Neural cell (in vitro differentiated cells): ENCODE measurements around the gene DLD. TPM values are rescaled to one million over a fixed set of nuclear protein-coding genes. Genes with fewer than 3 reads are reported as not detected.

Experiments
- H2AFZ ChIP-seq: fragments of 200-600, 300-800 bp; sonication (generic), shearing (Covaris generic); 2 replicates; pipeline ENCODE4 v1.6.0; 2014; ENCODE audit warnings: low read depth, mild to moderate bottlenecking, antibody characterized with exemption, low read length, moderate library complexity
- H3F3A ChIP-seq: fragments of 200-600 bp; shearing (Covaris generic); 2 replicates; pipeline ENCODE4 v1.6.1; 2016; ENCODE audit warnings: mild to moderate bottlenecking, moderate library complexity, mixed read lengths, antibody characterized with exemption, low read length; ENCODE audit not compliant: insufficient read depth, poor library complexity, severe bottlenecking
- H3K27ac ChIP-seq: fragments of 200-600, 300-800 bp; sonication (generic), shearing (Covaris generic); 2 replicates; pipeline ENCODE4 v1.5.1; 2014; ENCODE audit warnings: mild to moderate bottlenecking, low read length, moderate library complexity
- H3K27me3 ChIP-seq: fragments of 300-800, 200-600 bp; sonication (generic), shearing (Covaris generic); 2 replicates; pipeline ENCODE4 v1.6.0; 2014; ENCODE audit warnings: mild to moderate bottlenecking, low read depth, low read length, moderate library complexity; ENCODE audit not compliant: insufficient read depth
- H3K36me3 ChIP-seq: fragments of 300-800, 200-600 bp; sonication (generic), shearing (Covaris generic); 2 replicates; pipeline ENCODE4 v1.5.1; 2014; ENCODE audit warnings: mild to moderate bottlenecking, antibody characterized with exemption, low read length, moderate library complexity; ENCODE audit not compliant: insufficient read depth
- H3K4me2 ChIP-seq: fragments of 300-800, 200-600 bp; sonication (generic), shearing (Covaris generic); 2 replicates; pipeline ENCODE4 v1.6.0; 2014; ENCODE audit warnings: mild to moderate bottlenecking, low read length
- H3K4me3 ChIP-seq: fragments of 300-800, 200-600 bp; sonication (generic), shearing (Covaris generic); 2 replicates; pipeline ENCODE4 v1.5.1; 2014; ENCODE audit warnings: mild to moderate bottlenecking, low read length, moderate library complexity
- H3K79me2 ChIP-seq: fragments of 200-600 bp; shearing (Covaris generic); replicated peaks from 2 replicates; pipeline ENCODE4 v1.6.0; 2014; ENCODE audit warnings: mild to moderate bottlenecking, low read length, moderate library complexity; ENCODE audit not compliant: insufficient read depth
- H3K9ac ChIP-seq: fragments of 300-800, 200-600 bp; sonication (generic), shearing (Covaris generic); 2 replicates; pipeline ENCODE4 v1.6.1; 2016; ENCODE audit warnings: mild to moderate bottlenecking, low read length, mixed read lengths
- H3K9me2 ChIP-seq: fragments of 200-600 bp; shearing (Covaris generic); 2 replicates; pipeline ENCODE4 v1.6.1; 2016; ENCODE audit warnings: mild to moderate bottlenecking, low read length, mixed read lengths; ENCODE audit not compliant: insufficient read depth
- H3K9me3 ChIP-seq: fragments of 200-600, 300-800 bp; sonication (generic), shearing (Covaris generic); 2 replicates; pipeline ENCODE4 v1.6.1; 2016; ENCODE audit warnings: mild to moderate bottlenecking, mixed run types, low read length, moderate library complexity, mixed read lengths
- H4K20me1 ChIP-seq: fragments of 200-600 bp; shearing (Covaris generic); 2 replicates; pipeline ENCODE4 v1.6.1; 2016; ENCODE audit warnings: mild to moderate bottlenecking, mixed run types; ENCODE audit not compliant: insufficient read depth
- CTCF ChIP-seq: fragments of 450-650 bp; IDR thresholded peaks from 2 replicates; pipeline ENCODE4 v1.5.1; 2014; ENCODE audit warnings: antibody characterized with exemption, mild to moderate bottlenecking, moderate library complexity; ENCODE audit not compliant: poor library complexity, severe bottlenecking
- EP300 ChIP-seq: fragments of 450-650 bp; conservative IDR thresholded peaks from 2 replicates; pipeline ENCODE4 v1.6.1; 2014; ENCODE audit warnings: antibody characterized with exemption, mild to moderate bottlenecking, moderate library complexity; ENCODE audit not compliant: poor library complexity, severe bottlenecking
- EZH2 ChIP-seq: fragments of 200-600, 300-800 bp; shearing (Covaris generic), sonication (generic); IDR thresholded peaks from 2 replicates; pipeline ENCODE4 v1.6.1; 2014; ENCODE audit warnings: antibody characterized with exemption, low read length, borderline replicate concordance, mild to moderate bottlenecking; ENCODE audit not compliant: insufficient read depth, poor library complexity, severe bottlenecking
- MXI1 ChIP-seq: fragments of 450-650 bp; conservative IDR thresholded peaks from 2 replicates; pipeline ENCODE4 v1.6.1; 2014; ENCODE audit warnings: antibody characterized with exemption, mild to moderate bottlenecking; ENCODE audit not compliant: poor library complexity, severe bottlenecking
- POLR2AphosphoS5 ChIP-seq: IDR thresholded peaks from 2 replicates; pipeline ENCODE4 v1.6.1; 2012
- RAD21 ChIP-seq: fragments of 450-650 bp; conservative IDR thresholded peaks from 2 replicates; pipeline ENCODE4 v1.6.1; 2014; ENCODE audit warnings: antibody characterized with exemption, mild to moderate bottlenecking, moderate library complexity
- SMC3 ChIP-seq: fragments of 450-650 bp; conservative IDR thresholded peaks from 2 replicates; pipeline ENCODE4 v1.6.1; 2014; ENCODE audit warnings: antibody characterized with exemption, mild to moderate bottlenecking, moderate library complexity; ENCODE audit not compliant: poor library complexity
- TAF1 ChIP-seq: IDR thresholded peaks from 2 replicates; pipeline ENCODE4 v1.6.1; 2012; ENCODE audit warnings: low read depth
- polyA plus RNA-seq: library from polyadenylated mRNA; depleted of rRNA; stranded (reverse); fragments of >200 nt; gene quantifications from 2 replicates; pipeline ENCODE4 v1.2.3, GENCODE V29; 2014
- TF ChIP-seq, protein P1 (sequence below): IDR thresholded peaks from 2 replicates; pipeline ENCODE4 v1.6.1; 2012; ENCODE audit warnings: borderline replicate concordance

DLD gene
- polyA plus RNA-seq, 1 donor from 2014 or later, result 214 TPM

- Histone ChIP-seq H3K4me2 (no peak overlapping the region), H3K9ac (no peak overlapping the region), H3K4me3 (no peak overlapping the region), H3K79me2 (no peaks in the 10 kb centered on the region), H3K36me3 (no peaks in the 10 kb centered on the region), H3K9me2 (no peaks in the 10 kb centered on the region), H3K27ac (no peak overlapping the region), H2AFZ (no peak overlapping the region), H3K27me3 (no peaks in the 10 kb centered on the region), H3F3A (no peaks in the 10 kb centered on the region), H4K20me1 (no peaks in the 10 kb centered on the region), H3K9me3 (no peaks in the 10 kb centered on the region)
- TF ChIP-seq, protein P1, sequence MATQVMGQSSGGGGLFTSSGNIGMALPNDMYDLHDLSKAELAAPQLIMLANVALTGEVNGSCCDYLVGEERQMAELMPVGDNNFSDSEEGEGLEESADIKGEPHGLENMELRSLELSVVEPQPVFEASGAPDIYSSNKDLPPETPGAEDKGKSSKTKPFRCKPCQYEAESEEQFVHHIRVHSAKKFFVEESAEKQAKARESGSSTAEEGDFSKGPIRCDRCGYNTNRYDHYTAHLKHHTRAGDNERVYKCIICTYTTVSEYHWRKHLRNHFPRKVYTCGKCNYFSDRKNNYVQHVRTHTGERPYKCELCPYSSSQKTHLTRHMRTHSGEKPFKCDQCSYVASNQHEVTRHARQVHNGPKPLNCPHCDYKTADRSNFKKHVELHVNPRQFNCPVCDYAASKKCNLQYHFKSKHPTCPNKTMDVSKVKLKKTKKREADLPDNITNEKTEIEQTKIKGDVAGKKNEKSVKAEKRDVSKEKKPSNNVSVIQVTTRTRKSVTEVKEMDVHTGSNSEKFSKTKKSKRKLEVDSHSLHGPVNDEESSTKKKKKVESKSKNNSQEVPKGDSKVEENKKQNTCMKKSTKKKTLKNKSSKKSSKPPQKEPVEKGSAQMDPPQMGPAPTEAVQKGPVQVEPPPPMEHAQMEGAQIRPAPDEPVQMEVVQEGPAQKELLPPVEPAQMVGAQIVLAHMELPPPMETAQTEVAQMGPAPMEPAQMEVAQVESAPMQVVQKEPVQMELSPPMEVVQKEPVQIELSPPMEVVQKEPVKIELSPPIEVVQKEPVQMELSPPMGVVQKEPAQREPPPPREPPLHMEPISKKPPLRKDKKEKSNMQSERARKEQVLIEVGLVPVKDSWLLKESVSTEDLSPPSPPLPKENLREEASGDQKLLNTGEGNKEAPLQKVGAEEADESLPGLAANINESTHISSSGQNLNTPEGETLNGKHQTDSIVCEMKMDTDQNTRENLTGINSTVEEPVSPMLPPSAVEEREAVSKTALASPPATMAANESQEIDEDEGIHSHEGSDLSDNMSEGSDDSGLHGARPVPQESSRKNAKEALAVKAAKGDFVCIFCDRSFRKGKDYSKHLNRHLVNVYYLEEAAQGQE, result no peak
- no peak for TF ChIP-seq POLR2AphosphoS5
- TF ChIP-seq RAD21, result no peak
- TF ChIP-seq MXI1, result no peak
- no peak for TF ChIP-seq EP300
- TF ChIP-seq SMC3, result no peak
- no peak for TF ChIP-seq TAF1
- no peak for TF ChIP-seq EZH2
- TF ChIP-seq CTCF, result no peak
Measured at GRCh38 chr7:107945332-107945731, 54.3 kb downstream of the DLD start.

DNA sequence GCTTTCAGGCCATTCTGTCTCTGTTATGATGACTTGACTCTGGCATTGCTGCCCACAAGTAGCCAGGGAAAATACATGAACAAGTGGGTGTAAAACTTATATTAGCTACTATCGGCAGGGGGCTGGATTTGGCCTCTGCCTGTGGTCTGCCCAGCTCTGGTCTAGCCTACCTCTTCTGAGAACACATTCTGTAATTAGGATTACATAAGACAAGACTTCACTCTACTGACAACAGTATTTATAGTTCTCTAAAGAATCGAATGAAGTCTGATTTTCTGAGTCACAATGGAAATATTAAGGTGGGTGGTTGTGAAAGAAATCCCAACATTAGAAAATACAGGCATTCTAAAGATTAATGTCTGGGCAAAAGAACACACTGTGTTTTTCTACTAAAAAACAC, 55.5 kb downstream of the DLD start:
- H3K4me2 ChIP-seq, result no peak overlapping the region
- H3K9me2 ChIP-seq, result no peaks in the 10 kb centered on the region
- H3K9me3 ChIP-seq, result no peaks in the 10 kb centered on the region
- no peak overlapping the region for H3K9ac ChIP-seq
- H3K79me2 ChIP-seq, result no peaks in the 10 kb centered on the region
- H2AFZ ChIP-seq, result no peak overlapping the region
- TF ChIP-seq, protein P1, result no peak
- no peak for TF ChIP-seq POLR2AphosphoS5
- no peak for TF ChIP-seq EZH2
- TF ChIP-seq RAD21, result no peak
- no peak for TF ChIP-seq TAF1
- no peak for TF ChIP-seq CTCF
- no peak for TF ChIP-seq MXI1
- TF ChIP-seq EP300, result no peak
- no peak for TF ChIP-seq SMC3
- no peaks in the 10 kb centered on the region for H3K27me3 ChIP-seq
- no peak overlapping the region for H3K27ac ChIP-seq
- no peaks in the 10 kb centered on the region for H3K36me3 ChIP-seq
- no peaks in the 10 kb centered on the region for H3F3A ChIP-seq
- no peak overlapping the region for H3K4me3 ChIP-seq
- no peaks in the 10 kb centered on the region for H4K20me1 ChIP-seq
